ENCODE measurements around the gene TSPEAR. TPM values are rescaled to one million over a fixed set of nuclear protein-coding genes. Genes with fewer than 3 reads are reported as not detected.
"Not testable (repeated sequence)": the region's sequence is repeated elsewhere in the genome, so short reads cannot be mapped to it uniquely, and the experiment has no call there.

Gene TSPEAR
- total RNA-seq, 1 donor from 2014 or later, result 0.06 TPM

GRCh38 chr21:44702973-44703730, 8.2 kb downstream of the TSPEAR start:
- DNase-seq (ENCODE audit: low spot score), result no peak

GRCh38 chr21:44702111-44702972, 9.0 kb downstream of the TSPEAR start:
- DNase-seq (ENCODE audit: low spot score), result no peak

GRCh38 chr21:44701541-44701940, 9.8 kb downstream of the TSPEAR start:
- no peak for DNase-seq (ENCODE audit: low spot score)

GRCh38 chr21:44701023-44701400, 10.4 kb downstream of the TSPEAR start:
- no peak for DNase-seq (ENCODE audit: low spot score)

- DNase-seq (ENCODE audit: low spot score), result no peak
Observed at GRCh38 chr21:44700101-44701022, 11.0 kb downstream of the TSPEAR start.

GRCh38 chr21:44699502-44700001, 11.8 kb downstream of the TSPEAR start:
- no peak for DNase-seq (ENCODE audit: low spot score)

GRCh38 chr21:44697811-44698734, 13.3 kb downstream of the TSPEAR start:
- DNase-seq (ENCODE audit: low spot score), result peak; percentile 7

GRCh38 chr21:44697172-44697810, 14.1 kb downstream of the TSPEAR start, which contains the start of gene KRTAP10-12:
Gene KRTAP10-12 (plus strand): TSS chr21:44697172. CDS start chr21:44697202, 30 bp downstream.
- DNase-seq (ENCODE audit: low spot score), result not testable (repeated sequence)

GRCh38 chr21:44696572-44696971, 14.8 kb downstream of the TSPEAR start:
- DNase-seq (ENCODE audit: low spot score), result no peak

- DNase-seq (ENCODE audit: low spot score), result peak; percentile 4
Observed at GRCh38 chr21:44695641-44696040, 15.7 kb downstream of the TSPEAR start.

GRCh38 chr21:44695184-44695583, 16.2 kb downstream of the TSPEAR start:
- DNase-seq (ENCODE audit: low spot score), result no peak

GRCh38 chr21:44694776-44695175, 16.6 kb downstream of the TSPEAR start:
- DNase-seq (ENCODE audit: low spot score), result no peak

GRCh38 chr21:44692798-44693512, 18.4 kb downstream of the TSPEAR start:
- DNase-seq (ENCODE audit: low spot score), result no peak

GRCh38 chr21:44691686-44692085, 19.7 kb downstream of the TSPEAR start:
- DNase-seq (ENCODE audit: low spot score), result no peak

GRCh38 chr21:44689740-44690139, 21.6 kb downstream of the TSPEAR start:
- DNase-seq (ENCODE audit: low spot score), result not testable (repeated sequence)

- DNase-seq (ENCODE audit: low spot score), result peak; percentile 6
Observed at GRCh38 chr21:44687671-44688070, 23.7 kb downstream of the TSPEAR start.

GRCh38 chr21:44686843-44687561, 24.4 kb downstream of the TSPEAR start:
- DNase-seq (ENCODE audit: low spot score), result peak; percentile 7

- DNase-seq (ENCODE audit: low spot score), result peak; percentile 7
Observed at GRCh38 chr21:44686000-44686781, 25.2 kb downstream of the TSPEAR start.
